ENCODE results near the gene LIF. TPM values are rescaled to one million over a fixed set of nuclear protein-coding genes. Genes with fewer than 3 reads are reported as not detected.

The LIF gene
- total RNA-seq (2022; extraction: Qiagen RNA extraction): 20.1 to 35.3 TPM (median 30.0 TPM) in 5 replicates

GRCh38 chr22:30245985-30246813 lies at the start of gene LIF:
Gene LIF, minus strand, starts transcription at chr22:30246759. Its CDS starts 64 bp downstream, at chr22:30246695.

GRCh38 chr22:30289141-30289979 lies 42.8 kb upstream of the LIF start, which contains the start of gene CASTOR1:
Gene CASTOR1, minus strand, starts transcription at chr22:30289505. Its CDS starts 8 bp downstream, at chr22:30289497.

GRCh38 chr22:30266445-30267381 lies 20.2 kb upstream of the LIF start, which contains the start of gene OSM:
Gene OSM, minus strand, starts transcription at chr22:30266851. Its CDS starts 52 bp downstream, at chr22:30266799.

Other genes starting within 250 kb of the LIF start
- gene HORMAD2, start 166.3 kb downstream of the LIF start, total RNA-seq (2022; extraction: Qiagen RNA extraction): not detected in 5 replicates
- 0.12 TPM in 1 of 5 replicates, not detected in the others for gene OSM, start 20.1 kb upstream of the LIF start, total RNA-seq (2022; extraction: Qiagen RNA extraction)
- 3.4 to 7.0 TPM (median 6.0 TPM) in 5 replicates for gene CASTOR1, start 42.7 kb upstream of the LIF start, total RNA-seq (2022; extraction: Qiagen RNA extraction)
- gene TBC1D10A, start 80.2 kb upstream of the LIF start, total RNA-seq (2022; extraction: Qiagen RNA extraction): 8.2 to 9.8 TPM (median 9.4 TPM) in 5 replicates
- 45.5 to 66.8 TPM (median 65.0 TPM) in 5 replicates for gene SF3A1, start 110.1 kb upstream of the LIF start, total RNA-seq (2022; extraction: Qiagen RNA extraction)
- gene CCDC157, start 110.2 kb upstream of the LIF start, total RNA-seq (2022; extraction: Qiagen RNA extraction): 2.4 to 3.4 TPM (median 3.2 TPM) in 5 replicates
- 16.0 to 23.8 TPM (median 21.7 TPM) in 5 replicates for gene RNF215, start 140.7 kb upstream of the LIF start, total RNA-seq (2022; extraction: Qiagen RNA extraction)
- 48.2 to 79.6 TPM (median 70.6 TPM) in 5 replicates for gene SEC14L2, start 150.3 kb upstream of the LIF start, total RNA-seq (2022; extraction: Qiagen RNA extraction)
- gene MTFP1, start 179.0 kb upstream of the LIF start, total RNA-seq (2022; extraction: Qiagen RNA extraction): 59.6 to 71.2 TPM (median 69.2 TPM) in 5 replicates
- not detected in 5 replicates for gene SEC14L3, start 225.3 kb upstream of the LIF start, total RNA-seq (2022; extraction: Qiagen RNA extraction)

All from A549 treated with Mapracorat at 1 μM for 4 hours (cell line).